GM12873 (cell line): ENCODE data around the gene CCDC63.

Experiments used
- CTCF ChIP-seq: IDR thresholded peaks from 2 replicates; pipeline ENCODE4 v1.5.1; 2012; ENCODE audit warnings: low read depth, mild to moderate bottlenecking, moderate library complexity, low read length, control low read depth; ENCODE audit not compliant: insufficient read depth; ENCODE audit errors: missing control alignments

Gene CCDC63

DNA sequence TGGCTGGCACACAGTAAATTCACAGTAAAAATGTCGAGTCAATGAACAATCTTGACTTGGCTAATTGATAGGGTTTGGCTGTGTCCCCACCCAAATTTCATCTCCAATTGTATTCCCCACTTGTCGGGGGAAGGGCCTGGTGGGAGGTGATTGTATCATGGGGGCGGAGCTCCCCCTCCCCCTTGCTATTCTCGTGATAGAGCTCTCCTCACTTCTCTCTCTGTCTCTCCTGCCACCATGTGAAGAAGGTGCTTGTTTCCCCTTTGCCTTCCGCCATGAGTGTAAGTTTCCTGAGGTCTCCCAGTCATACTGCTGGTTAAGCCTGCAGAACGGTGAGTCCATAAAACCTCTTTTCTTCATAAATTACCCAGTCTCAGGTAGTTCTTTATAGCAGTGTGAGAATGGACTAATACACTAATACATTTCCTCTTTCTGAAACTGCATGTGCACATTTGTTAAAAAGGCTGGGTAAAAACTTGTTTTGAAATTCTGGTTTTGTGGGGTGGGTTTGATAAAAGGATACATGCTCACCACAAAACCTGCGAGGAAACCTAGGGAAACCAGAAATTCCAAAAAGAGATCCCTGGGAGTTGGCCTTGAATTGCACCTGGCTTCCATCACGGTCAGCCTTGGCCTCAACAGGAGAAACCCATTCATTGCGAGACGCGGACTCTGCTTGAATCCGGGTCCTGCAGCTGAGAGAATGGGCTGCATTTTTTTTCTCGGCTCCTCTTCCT lies 89.7 kb downstream of the CCDC63 start:
- TF ChIP-seq CTCF: no peak

DNA sequence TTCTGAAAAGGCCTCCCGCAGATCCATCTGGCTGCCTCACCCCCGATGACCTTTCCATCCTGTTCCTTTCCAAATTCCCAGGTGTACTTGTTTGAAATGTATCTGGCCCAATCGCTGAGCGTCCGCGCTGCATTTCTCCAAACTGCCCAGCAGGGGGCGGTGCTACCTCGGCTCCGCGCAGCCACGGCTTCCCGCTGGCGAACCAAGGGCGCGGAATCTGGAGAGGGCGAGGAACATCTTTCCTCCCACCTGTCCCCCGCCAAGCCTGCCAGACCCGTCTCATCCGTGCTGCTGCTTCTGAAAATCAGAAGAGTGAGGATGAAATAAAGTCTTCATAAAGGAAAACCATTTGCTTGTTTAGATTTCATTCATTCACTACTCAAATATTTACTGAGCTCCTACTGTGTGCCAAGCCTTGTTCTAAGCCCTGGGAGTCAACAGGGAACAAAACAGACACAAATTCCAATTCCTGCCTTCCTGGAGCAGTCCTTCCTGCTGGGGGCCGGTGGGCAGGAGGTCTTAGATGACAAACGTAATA lies 90.4 kb downstream of the CCDC63 start:
- peak; percentile 93 for TF ChIP-seq CTCF

- no peak for TF ChIP-seq CTCF
These were observed 93.5 kb downstream of the CCDC63 start for GRCh38 chr12:110940296-110940695.

GRCh38 chr12:110940933-110941332 lies 94.1 kb downstream of the CCDC63 start:
- no peak for TF ChIP-seq CTCF

GRCh38 chr12:110941391-110941790 lies 94.6 kb downstream of the CCDC63 start:
- TF ChIP-seq CTCF: no peak

- TF ChIP-seq CTCF: no peak
These were observed 96.6 kb downstream of the CCDC63 start for GRCh38 chr12:110943373-110943772.

DNA sequence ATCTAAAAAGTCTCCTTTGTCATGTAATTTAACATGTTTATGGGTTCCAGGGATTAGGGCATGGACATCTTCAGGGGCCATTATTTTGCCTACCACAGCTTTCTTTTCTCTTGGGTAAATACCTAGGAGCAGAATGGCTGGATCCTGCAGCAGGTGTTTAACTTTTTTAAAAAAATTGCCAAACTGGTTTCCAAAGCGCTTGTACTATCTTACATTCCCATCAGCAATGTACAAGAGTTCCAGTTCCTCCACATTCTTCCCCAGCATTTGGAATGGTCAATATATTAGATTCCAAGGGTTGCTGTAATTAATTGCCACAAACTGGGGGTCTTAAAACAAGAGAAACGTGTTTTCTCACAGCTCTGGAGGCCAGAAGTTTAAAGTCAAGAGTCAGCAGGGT lies 101.3 kb downstream of the CCDC63 start:
- no peak for TF ChIP-seq CTCF
